ENCODE measurements around the gene AMBN. TPM values are rescaled to one million over a fixed set of nuclear protein-coding genes. Genes with fewer than 3 reads are reported as not detected.

AMBN gene
- polyA plus RNA-seq, 3 donors = 1.4 to 1.7 (median 1.6) TPM

- DNase-seq (ENCODE audit: extremely low read depth in 1 of 11, low read depth in 9 of 11, low spot score in 4 of 11) = peak in 4 of 11 donors; percentile 9 to 16 (median 13)
Measured at GRCh38 chr4:70651864-70652506, 59.9 kb downstream of the AMBN start.

GRCh38 chr4:70654605-70655011 lies 62.6 kb downstream of the AMBN start:
- DNase-seq (ENCODE audit: extremely low read depth in 1 of 11, low read depth in 9 of 11, low spot score in 4 of 11) = no peak

Other genes with a start within 250 kb of the AMBN start
- not detected for gene SMR3A, start 231.5 kb upstream of the AMBN start, polyA plus RNA-seq (ENCODE audit: insufficient read length in 3 of 3)
- gene SMR3B, start 209.1 kb upstream of the AMBN start, polyA plus RNA-seq (ENCODE audit: insufficient read length in 3 of 3) = not detected
- gene OPRPN, start 194.3 kb upstream of the AMBN start, polyA plus RNA-seq (ENCODE audit: insufficient read length in 3 of 3) = not detected
- under 1 TPM in 1 of 3 donors, not detected in 2; 0.34 TPM for gene MUC7, start 120.1 kb upstream of the AMBN start, polyA plus RNA-seq (ENCODE audit: insufficient read length in 3 of 3)
- not detected for gene AMTN, start 73.7 kb upstream of the AMBN start, polyA plus RNA-seq (ENCODE audit: insufficient read length in 3 of 3)
- gene ENAM, start 36.5 kb downstream of the AMBN start, polyA plus RNA-seq (ENCODE audit: insufficient read length in 3 of 3) = 1 to 10 TPM; 4.0 to 7.2 (median 6.8) TPM
- 1 to 10 TPM in 1 of 3 donors, under 1 TPM in 2; 0.44 to 1.2 (median 0.88) TPM for gene JCHAIN, start 74.3 kb downstream of the AMBN start, polyA plus RNA-seq (ENCODE audit: insufficient read length in 3 of 3)
- gene UTP3, start 96.3 kb downstream of the AMBN start, polyA plus RNA-seq (ENCODE audit: insufficient read length in 3 of 3) = 10 to 100 TPM; 41.4 to 56.0 (median 49.5) TPM
- gene RUFY3, start 129.7 kb downstream of the AMBN start, polyA plus RNA-seq (ENCODE audit: insufficient read length in 3 of 3) = 100 to 1,000 TPM; 102 to 205 (median 113) TPM
- gene GRSF1, start 247.6 kb downstream of the AMBN start, polyA plus RNA-seq (ENCODE audit: insufficient read length in 3 of 3) = 100 to 1,000 TPM; 119 to 146 (median 128) TPM

All from renal cortex interstitium (tissue), 11 donors.